Umbilical cord (tissue), 2 donors: ENCODE measurements around the gene PRDM11. TPM values are rescaled to one million over a fixed set of nuclear protein-coding genes. Genes with fewer than 3 reads are reported as not detected.

ENCODE experiments used
- DNase-seq: peaks from one replicate; pipeline ENCODE4 v3.0.0-alpha.2; 2015; ENCODE audit warnings: low spot score
- total RNA-seq: library from RNA; depleted of rRNA; stranded (reverse); fragments of >200 nt; gene quantifications from one replicate; pipeline ENCODE4 v1.2.3, GENCODE V29; 2014; ENCODE audit warnings: low replicate concordance; ENCODE audit not compliant: insufficient read depth

The PRDM11 gene
- total RNA-seq, 1 donor from 2014 or later = 14.2 TPM

- DNase-seq = no peak
Observed at GRCh38 chr11:45260071-45260470, 113.6 kb downstream of the PRDM11 start.

DNA sequence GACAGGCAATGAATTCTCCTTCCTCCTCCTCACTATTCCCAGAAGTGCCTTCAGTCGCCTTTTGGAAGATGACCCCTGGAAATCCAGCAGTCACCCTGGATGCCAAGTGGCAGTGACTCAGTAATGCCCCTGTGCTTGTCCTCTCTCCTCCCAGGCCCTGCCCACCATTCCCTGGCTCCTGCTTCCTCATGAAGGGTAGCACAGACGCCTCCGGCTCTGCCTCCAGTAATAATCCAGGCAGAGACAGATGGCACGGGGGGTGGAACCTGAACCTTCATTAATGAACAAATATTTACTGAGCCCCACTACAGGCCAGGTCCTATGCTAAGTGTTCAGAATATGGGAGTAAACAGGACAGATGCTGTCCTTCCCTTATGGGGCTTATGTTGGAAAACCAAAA, 116.5 kb downstream of the PRDM11 start:
- DNase-seq = no peak

- no peak for DNase-seq
Observed at GRCh38 chr11:45263773-45264172, 117.3 kb downstream of the PRDM11 start.

DNA sequence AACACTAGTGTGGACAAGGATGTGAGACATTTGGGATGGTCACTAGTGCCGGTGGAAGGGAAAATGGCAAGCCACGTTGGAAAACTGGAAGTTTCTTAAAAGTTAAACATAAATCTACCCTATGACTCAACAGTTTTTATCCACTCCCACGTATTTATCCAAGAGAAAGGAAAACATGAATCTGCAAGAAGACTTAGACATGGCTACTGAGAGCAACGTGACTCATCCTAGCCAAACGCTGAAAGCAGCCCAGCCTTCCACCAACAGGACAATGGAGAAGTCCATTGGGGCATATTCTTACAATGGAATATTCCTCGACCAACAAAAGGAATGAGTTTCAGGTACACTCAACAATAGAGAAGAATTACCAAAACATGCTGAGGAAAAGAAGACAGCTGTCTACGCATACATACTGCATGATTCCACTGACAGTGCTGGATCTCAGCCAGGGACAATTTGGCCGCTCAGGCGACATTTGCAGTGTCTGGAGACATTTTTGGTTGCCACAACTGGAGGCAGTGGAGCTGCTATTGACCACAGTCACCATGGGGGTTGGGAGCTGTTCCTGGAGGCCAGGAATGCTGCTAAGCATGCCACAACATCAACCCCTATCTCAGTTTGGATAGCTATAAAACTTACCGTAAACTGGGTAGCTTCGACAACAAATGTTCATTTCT, 118.5 kb downstream of the PRDM11 start:
- no peak for DNase-seq

- DNase-seq = peak; percentile 18
Observed at GRCh38 chr11:45265969-45266675, 119.7 kb downstream of the PRDM11 start.

- no peak for DNase-seq
Observed at GRCh38 chr11:45266676-45267020, 120.2 kb downstream of the PRDM11 start.

DNA sequence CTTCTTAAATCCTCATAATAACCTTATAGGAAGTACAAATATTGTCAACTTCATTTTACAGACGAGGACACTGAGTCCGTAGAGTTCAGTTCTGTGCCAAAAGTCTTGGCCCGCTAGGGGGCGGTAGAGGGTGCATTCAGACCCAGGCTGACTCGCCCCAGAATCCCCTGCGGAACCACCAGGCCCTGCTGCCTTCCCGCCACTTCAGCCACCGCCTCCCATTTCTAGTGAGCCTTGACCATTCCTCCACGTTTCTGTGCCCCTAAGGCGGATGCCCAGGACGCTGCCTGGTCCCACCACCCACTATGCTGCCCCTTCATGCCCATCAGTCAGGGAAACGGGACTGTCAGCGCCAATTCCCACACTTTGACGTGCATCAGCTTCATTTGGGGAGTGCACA, 120.6 kb downstream of the PRDM11 start:
- DNase-seq = no peak

GRCh38 chr11:45267652-45268299, 121.3 kb downstream of the PRDM11 start:
- no peak for DNase-seq

DNA sequence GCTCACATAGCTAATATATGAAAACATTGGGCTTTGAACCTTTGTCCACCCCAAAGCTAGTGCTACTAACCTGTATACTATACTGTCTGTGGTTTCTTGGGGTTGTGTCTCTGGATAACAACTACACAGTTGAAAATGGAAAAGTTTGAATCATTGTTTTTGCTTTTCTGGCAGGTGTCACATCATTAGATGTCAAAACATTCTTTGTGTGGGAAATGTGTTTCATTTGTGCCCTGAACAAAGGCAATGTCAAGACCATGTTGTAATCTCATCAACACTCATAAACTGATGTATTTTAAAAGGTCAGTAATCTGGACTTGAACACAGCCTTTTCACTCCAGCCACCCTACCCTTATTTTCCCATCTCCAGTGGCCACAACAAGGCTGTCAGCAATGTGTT, 123.2 kb downstream of the PRDM11 start:
- DNase-seq = no peak

DNA sequence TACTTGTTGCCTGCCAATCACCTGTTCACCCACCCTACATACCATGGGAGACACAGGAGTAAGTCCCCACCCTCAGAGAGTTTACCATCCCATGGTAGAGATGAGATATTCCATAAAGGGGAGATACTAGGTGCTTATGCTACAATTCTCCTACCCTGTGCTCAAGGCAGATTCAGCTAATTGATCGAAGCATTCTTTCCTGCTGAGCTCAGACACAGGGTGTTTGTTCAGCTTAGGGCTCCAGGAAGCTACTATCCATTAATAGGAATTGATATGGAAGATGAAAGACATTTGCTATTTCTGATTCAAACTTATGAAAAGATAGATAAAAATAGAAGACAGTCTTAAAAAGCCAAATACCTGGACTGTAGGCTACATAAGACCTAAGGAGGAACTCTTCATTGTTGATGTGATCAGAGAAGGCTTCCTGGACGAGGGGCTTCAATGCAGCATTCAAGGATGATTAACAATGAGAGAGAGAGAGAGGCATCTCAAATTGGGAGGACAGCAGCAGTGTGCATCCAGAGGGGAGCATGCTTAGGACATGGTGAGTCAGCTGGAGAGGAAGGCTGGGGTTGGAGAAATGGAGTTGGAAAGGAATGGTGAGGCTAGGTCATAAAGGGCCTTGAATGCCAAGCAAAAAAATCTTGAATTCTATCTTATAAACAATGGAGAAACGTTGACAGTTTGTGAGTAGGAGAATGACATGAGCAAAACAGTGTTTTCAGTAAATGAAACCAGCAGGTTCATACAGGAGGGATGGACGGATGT, 124.7 kb downstream of the PRDM11 start:
- no peak for DNase-seq

DNA sequence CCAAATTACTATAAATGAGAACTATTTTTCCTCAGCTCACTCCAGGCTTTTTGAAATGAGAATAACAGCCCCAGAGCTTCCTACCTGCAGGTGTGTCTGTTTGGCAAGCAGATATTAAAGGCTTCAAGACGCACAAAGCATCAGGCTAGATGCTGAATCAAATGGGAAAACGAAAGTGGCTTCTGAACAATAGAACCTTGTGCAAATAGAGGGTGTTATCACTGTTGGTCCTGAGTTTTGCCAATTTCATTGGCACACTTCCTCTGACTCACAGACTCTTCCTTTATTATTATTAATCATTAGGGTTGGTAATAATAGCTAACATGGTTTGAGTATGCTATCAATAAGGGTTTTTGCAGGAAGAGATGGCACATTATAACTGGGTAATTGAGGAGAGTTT, 126.3 kb downstream of the PRDM11 start:
- no peak for DNase-seq

GRCh38 chr11:45273509-45273908, 127.1 kb downstream of the PRDM11 start:
- DNase-seq = no peak

- DNase-seq = no peak
Observed at GRCh38 chr11:45274206-45274605, 127.8 kb downstream of the PRDM11 start.

DNA sequence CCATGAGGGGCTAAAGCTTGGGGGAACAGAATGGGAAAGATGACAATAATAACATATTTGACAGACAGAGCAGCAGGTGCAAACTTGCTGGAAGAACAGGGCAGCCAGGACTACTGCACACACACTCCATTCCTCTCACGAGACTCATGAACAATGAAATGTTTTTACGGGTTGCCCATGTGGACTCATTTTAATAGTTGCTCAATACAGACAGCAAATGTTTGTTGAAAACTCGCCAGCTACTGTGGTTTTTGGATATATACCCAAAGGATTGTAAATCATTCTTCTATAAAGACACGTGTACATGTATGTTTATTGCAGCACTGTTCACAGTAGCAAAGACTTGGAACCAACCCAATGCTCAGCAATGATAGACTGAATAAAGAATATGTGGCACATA, 129.4 kb downstream of the PRDM11 start:
- no peak for DNase-seq

GRCh38 chr11:45278714-45279113, 132.3 kb downstream of the PRDM11 start:
- DNase-seq = no peak

GRCh38 chr11:45279645-45280044, 133.2 kb downstream of the PRDM11 start:
- no peak for DNase-seq

DNA sequence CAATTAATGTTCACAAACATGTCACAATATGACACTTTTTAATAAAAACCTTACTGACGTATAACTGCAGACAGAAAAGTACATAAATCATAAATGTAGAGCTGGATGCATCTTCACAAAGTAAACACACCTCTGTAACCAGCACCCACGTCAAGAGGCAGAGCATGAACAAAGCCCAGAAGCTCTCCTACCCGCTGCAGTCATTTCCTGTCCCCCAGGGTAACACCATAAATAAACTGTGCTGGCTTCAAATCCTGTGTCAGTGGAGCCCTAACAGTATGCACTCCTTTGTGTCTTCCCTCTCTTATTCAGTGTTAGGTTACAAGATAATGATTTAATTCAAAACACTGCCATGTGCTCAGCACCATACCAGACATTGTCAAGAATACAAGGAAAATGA, 134.0 kb downstream of the PRDM11 start:
- DNase-seq = peak; percentile 3

DNA sequence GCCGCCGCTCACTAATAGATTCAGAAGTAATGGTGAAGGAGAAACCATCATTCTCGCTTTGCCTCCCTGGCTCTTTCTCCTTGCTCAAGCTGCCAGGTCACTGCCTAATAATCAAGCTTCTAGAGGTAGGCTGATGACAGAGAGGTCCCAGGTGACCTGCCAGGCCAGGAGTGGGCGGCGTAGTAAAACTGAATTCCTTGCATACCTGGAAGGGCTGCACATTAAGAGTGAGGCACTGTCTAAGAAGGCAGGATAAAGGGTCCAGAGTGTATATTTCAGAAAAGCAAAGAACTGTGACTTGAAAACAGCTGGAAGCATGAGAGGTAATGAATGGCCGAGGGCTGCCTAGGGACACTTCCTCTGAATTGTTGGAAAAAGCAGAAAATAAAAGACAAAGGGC, 135.6 kb downstream of the PRDM11 start:
- no peak for DNase-seq
